HG02763 (cell line): Measurements from ENCODE around the gene MMP14.
"Not testable (repeated sequence)": the region's sequence is repeated elsewhere in the genome, so short reads cannot be mapped to it uniquely, and the experiment has no call there.

Experiments
- ATAC-seq: cut with Tn5 transposase; IDR thresholded peaks from one replicate; pipeline ENCODE4 v1.9.1; 2021; ENCODE audit warnings: mild to moderate bottlenecking, moderate library complexity; ENCODE audit not compliant: unreplicated experiment

The MMP14 gene

DNA sequence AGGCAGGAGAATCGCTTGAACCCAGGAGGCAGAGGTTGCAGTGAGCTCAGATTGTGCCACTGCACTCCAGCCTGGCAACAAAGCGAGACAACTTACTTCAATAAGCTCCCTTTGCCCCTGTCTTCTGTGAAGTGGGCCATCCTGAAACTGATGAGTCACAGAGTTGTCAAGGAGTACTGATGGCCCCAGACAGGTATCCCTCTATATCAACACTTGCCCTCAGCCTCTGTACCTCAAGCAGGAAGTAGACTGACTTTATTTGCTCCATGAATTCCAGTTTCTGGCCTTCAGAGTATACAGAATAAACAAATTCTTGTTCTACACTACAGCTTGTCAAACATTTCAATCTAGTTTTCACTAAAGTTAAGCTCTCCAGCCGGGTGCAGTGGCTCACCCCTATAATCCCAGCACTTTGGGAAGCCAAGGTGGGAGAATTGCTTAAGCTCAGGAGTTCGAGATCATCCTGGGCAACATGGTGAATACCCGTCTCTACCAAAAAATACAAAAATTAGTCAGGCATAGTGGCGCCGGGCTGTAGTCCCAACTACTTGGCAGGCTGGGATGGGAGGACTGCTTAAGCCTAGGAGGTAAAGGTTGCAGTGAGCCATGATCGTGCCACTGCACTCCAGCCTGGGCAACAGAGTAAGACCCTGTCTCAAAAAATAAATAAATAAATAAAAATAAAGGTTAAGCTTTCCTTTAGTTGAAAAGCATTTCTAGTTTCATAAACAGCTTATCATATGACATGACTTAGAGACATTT is 18.8 kb downstream of the MMP14 start:
- no peak for ATAC-seq

DNA sequence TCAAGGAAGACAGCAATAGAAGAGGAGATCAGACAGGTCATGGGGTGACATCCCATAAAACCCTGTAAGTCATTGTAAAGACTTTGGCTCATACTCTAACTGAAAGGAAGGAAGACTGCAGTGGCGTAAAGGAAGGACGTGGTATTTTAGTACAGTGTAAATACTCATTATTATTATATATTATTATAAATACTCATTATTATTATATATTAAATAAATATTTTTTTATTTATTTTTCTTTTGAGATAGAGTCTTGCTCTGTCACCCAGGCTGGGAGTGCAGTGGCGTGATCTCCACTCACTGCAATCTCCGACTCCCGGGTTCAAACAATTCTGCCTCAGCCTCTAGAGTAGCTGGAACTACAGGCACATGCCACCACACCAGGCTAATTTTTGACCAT is 20.0 kb downstream of the MMP14 start:
- no peak for ATAC-seq

DNA sequence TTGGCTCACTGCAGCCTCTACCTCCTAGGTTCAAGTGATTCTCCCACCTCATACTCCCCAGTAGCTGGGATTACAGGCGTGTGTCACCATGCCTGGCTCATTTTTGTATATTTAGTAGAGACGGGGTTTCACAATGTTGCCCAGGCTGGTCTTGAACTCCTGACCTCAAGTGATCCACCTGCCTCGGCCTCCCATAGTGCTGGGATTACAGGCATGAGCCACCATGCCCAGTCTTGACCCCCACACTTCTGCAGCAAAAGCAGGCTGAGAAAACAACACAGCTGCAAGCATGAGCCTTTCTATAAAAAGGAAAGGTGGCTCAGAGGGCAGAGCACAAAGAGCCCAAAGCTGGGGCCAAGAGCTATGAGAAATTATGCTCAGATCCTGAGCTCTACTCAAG is 24.0 kb downstream of the MMP14 start:
- not testable (repeated sequence) for ATAC-seq

DNA sequence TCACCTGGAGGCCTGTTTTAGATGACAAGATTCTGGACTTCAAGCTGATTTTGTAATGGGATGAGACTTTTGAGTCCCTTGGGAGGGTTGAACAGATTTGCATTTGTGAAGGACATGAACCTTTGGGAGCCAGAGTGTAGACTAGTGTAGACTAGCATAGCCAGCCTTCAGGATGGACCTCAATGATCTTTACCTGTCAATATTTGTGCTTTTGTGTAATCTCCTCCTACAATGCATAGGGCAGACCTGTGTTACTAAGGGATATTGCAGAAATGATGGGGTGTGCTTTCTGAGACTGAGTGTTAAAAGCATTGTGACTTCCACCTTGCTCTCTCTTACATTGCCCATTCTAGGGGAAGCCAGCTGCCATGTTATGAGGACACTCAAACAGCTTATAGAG is 25.3 kb downstream of the MMP14 start:
- no peak for ATAC-seq

DNA sequence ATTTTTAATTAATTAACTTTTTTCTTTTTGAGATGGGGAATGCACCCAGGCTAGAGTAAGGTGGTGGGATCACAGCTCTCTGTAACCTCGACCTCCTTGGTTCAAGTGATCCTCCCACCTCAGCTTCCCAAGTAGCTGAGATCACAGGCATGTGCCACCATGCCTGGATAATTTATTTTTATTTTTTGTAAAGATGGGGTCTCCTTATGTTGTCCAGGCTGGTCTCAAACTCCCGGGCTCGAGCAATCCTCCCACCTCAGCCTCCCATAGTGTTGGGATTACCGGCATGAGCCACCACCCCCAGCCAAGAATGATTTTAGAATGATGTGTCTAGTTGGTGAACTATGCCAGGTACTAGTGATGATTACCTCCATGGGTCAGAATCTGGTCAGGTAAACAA is 28.6 kb downstream of the MMP14 start:
- no peak for ATAC-seq

DNA sequence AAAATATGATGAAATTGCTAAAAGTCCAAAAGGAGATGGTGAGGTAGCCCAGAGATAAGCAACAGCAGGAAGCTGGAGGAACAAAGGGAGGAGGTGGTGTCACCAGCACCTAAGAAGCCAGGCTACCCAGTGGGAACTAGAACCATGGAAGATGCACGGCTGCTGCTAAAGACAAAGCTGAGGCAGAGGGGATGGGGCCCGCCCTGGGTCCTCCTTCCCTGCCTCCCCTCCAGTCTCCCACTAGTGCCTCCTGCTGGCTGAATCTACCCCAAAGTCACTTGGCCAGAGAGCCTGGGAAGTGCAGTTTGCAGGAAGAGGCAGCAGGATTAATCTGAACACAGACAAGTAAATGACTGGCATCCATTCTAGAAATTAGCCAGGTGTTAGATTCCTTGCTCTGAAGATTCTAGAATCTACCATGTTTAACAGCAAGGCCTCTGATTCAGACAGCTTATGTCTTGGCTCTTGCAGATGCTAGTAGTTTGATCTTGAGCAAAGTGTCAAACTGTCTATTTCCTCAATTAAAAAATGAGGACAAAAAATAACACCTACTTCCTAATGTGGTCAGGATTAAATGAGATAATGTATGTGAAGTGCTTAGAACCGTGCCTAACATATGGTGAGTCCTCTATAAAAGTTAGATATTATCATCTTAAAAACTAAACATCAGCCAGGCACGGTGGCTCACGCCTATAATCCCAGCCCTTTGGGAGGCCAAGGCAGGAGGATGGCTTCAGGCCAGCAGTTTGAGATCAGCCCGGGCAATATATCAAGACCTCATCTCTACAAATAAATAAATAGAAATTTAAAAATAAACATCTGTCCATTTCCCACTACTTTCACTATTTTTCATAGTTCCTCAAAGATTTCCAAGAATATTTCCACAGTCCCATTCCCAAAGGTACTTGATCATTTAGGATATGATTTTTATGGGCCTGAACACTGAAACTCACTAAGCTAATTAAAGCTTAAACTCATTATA is 29.3 kb downstream of the MMP14 start:
- no peak for ATAC-seq

DNA sequence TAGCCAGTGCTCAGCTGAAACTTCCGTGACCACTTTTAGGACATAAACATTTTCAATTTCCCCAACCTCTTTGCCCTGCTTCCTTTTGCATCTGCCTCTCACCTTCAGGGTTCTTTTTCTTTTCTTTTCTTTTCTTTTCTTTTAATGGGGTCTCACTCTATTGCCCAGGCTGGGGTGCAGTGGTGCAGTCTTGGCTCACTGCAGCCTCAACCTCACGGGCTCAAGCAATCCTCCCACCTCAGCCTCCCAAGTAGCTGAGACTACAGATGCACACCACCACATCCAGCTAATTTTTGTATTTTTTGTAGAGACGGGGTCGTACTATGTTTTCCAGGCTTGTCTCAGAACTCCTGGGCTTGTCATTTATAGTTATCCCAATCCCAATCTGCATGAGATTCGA is 30.5 kb downstream of the MMP14 start:
- ATAC-seq, result no peak

DNA sequence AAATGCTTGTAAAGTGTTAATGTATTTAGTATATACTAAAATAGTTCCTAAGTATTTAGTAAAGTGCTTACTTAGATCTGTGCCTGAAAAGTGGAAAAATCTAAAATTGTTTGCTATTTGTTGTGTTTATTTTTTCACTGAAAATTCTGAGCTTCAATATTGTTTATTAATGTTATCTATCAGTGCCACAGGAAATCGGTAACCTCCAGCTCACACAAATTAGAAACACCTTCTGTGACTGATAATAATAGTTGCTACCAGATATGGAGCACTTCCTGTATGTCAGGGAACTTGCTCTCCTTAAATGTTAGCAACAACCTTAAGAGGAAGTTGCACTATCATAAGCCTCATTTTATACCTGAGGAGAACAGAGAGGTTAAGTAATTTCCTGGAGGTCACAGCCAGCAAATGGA is 34.4 kb downstream of the MMP14 start:
- ATAC-seq, result peak; percentile 29

DNA sequence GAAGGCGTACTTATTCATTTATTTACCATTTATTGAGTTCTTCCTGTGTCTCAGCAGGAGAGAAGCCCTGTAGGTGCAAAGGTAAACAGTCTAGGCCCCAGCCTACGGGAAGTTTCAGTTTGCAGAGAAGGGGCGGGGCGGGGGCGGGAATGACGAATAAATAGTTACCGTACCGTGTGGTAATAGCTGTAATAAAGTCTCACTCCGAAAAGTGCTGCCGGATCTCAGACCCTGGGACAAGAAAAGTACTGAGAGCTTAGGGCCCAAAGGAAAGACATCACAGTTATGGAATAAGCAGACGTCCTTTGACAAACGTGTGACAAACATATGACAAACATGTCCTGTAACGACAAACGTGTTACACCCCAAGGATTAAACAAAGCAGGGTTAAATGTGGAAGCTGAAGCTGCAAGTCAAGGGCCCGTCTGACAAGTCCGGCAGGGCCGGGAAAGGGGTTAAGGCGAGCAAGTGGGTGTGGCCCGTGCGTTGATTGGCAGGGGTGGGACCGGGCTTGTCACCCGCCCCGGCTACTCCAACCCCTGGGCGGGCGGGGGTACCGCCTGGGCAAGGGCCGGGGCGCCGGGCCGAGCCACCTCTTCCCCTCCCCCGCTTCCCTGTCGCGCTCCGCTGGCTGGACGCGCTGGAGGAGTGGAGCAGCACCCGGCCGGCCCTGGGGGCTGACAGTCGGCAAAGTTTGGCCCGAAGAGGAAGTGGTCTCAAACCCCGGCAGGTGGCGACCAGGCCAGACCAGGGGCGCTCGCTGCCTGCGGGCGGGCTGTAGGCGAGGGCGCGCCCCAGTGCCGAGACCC is 35.0 kb downstream of the MMP14 start, which contains the start of gene LRP10:
Gene LRP10, plus strand, starts transcription at position 517 of the 809 bp plus-strand sequence. CDS start 564 bp downstream, outside the sequence.
- ATAC-seq, result peak; percentile 81

DNA sequence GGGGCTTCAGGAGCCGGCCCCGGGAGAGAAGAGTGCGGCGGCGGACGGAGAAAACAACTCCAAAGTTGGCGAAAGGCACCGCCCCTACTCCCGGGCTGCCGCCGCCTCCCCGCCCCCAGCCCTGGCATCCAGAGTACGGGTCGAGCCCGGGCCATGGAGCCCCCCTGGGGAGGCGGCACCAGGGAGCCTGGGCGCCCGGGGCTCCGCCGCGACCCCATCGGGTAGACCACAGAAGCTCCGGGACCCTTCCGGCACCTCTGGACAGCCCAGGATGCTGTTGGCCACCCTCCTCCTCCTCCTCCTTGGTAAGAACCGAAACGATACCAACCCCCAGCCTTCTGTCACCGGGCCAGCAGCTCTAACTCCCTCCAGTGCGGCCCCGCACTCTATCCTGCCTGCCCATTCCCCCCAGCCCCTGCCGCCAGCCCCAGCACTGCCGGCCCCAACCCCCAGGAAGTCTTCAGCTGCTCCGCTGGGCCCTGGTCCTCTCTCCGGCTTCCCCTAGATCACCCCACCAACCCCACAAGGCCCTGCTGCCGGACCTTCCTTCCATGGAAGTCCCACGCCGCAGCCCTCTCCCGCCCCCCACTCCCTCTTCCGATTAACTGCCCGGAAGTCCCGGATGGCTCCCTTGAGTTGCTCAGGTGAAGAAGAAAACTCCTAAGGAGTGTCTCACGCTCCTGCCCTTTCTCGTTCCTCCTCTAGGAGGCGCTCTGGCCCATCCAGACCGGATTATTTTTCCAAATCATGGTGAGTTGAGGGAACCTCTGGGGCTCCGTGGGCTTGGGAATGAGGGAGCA is 35.8 kb downstream of the MMP14 start:
- ATAC-seq, result peak; percentile 25

DNA sequence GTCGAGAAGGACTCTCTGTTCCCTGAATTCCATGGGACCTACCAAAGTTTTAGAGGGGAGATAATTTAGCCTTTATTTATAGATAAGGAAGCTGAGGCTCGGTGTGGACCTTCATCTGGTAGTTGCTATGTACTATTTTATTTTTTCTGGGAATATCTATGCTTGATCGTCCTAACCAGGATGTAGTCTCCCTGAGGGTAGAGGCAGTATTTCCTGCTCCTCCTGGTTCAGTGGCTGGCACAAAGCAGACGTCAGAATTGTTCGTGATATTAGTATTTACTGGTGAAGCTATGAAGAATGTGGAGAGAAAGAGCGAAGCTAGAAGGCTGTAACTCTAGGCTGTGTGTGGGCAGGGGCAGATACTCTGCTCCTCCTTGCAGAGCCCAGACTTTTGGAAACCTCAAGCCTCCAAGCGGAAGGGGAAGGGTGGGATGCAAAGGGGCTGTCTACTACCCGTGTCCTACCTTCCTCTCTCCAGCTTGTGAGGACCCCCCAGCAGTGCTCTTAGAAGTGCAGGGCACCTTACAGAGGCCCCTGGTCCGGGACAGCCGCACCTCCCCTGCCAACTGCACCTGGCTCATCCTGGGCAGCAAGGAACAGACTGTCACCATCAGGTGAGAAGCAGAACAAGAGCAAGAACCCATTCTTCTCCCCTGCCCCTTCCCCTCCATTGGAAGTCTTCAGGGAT is 36.6 kb downstream of the MMP14 start:
- ATAC-seq, result no peak

DNA sequence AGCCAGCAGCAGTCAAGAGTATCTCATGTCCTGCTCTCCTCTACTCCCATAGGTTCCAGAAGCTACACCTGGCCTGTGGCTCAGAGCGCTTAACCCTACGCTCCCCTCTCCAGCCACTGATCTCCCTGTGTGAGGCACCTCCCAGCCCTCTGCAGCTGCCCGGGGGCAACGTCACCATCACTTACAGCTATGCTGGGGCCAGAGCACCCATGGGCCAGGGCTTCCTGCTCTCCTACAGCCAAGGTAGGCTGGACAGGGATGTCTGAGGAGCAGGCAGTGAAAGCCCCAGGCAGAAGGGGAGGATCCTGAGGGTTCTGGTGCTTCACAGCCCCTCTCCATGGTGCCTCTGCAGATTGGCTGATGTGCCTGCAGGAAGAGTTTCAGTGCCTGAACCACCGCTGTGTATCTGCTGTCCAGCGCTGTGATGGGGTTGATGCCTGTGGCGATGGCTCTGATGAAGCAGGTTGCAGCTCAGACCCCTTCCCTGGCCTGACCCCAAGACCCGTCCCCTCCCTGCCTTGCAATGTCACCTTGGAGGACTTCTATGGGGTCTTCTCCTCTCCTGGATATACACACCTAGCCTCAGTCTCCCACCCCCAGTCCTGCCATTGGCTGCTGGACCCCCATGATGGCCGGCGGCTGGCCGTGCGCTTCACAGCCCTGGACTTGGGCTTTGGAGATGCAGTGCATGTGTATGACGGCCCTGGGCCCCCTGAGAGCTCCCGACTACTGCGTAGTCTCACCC is 38.8 kb downstream of the MMP14 start:
- ATAC-seq, result no peak

DNA sequence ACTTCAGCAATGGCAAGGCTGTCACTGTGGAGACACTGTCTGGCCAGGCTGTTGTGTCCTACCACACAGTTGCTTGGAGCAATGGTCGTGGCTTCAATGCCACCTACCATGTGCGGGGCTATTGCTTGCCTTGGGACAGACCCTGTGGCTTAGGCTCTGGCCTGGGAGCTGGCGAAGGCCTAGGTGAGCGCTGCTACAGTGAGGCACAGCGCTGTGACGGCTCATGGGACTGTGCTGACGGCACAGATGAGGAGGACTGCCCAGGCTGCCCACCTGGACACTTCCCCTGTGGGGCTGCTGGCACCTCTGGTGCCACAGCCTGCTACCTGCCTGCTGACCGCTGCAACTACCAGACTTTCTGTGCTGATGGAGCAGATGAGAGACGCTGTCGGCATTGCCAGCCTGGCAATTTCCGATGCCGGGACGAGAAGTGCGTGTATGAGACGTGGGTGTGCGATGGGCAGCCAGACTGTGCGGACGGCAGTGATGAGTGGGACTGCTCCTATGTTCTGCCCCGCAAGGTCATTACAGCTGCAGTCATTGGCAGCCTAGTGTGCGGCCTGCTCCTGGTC is 39.4 kb downstream of the MMP14 start:
- no peak for ATAC-seq

DNA sequence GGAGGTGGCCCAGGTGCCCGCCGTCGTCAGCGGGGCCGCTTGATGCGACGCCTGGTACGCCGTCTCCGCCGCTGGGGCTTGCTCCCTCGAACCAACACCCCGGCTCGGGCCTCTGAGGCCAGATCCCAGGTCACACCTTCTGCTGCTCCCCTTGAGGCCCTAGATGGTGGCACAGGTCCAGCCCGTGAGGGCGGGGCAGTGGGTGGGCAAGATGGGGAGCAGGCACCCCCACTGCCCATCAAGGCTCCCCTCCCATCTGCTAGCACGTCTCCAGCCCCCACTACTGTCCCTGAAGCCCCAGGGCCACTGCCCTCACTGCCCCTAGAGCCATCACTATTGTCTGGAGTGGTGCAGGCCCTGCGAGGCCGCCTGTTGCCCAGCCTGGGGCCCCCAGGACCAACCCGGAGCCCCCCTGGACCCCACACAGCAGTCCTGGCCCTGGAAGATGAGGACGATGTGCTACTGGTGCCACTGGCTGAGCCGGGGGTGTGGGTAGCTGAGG is 40.7 kb downstream of the MMP14 start:
- no peak for ATAC-seq

DNA sequence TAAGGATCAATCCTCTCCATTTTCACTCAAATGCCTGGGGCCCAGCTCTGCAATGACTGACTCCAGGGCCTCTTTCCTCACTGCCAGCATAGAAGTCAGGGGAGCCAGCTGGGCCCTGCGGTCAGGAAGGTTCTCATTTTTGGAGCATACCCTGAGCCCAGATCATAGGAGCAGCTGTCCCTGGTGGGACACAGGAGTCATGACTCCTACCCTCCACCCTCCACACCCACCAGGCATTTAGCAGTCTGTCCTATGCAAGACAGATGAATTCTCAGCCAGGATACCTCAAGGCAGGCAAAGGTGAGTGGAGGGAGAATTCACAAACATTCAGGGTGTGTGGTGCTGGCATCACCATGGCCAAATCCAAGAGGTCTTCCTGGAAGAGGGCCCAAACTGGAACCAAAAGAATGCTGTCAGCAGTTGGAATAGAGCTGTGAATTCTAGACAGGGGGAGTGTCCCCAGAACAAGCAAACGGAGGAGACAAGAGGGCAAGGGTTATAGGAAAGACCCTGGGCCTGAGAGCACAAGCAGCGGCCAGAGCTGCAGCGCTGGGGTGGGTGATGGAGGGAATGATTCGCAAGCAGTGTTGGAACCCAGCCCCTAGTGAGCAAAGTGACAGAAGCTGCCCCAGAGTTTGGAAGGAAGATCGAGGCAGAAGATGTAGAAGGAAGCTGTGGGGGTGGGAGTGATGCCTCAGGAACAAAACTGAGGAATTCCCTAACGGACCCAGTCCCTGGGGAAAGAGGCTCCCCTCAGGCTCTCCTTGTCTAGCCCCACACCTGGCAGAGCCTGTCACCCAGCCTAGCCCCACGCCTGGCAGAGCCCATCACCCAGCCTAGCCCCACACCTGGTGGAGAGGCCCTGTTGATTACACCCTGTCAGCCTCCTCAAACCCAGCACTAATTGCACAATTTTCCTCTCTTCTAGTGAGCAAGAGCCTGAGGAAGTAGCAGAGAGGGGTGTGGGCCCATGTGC is 42.2 kb downstream of the MMP14 start:
- no peak for ATAC-seq

DNA sequence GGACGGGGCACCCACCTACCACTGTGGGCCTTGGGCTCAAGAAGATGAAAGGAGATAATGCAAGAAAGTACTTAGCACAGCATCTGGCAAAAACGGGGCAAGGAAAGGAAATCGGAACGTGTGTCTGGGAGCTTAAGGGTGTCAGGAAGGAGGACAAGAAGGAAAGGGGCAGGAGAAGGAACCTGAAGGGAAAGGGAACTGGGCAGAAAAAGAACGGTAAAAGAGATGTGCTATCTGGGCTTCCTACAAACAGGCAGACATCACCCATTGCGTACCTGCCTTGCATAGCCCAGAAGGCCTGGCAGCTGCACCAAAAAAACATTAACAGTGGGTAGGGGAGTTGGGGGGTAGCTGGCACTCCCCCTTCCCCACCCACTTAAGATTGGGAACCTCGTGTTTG is 45.7 kb downstream of the MMP14 start:
- no peak for ATAC-seq

DNA sequence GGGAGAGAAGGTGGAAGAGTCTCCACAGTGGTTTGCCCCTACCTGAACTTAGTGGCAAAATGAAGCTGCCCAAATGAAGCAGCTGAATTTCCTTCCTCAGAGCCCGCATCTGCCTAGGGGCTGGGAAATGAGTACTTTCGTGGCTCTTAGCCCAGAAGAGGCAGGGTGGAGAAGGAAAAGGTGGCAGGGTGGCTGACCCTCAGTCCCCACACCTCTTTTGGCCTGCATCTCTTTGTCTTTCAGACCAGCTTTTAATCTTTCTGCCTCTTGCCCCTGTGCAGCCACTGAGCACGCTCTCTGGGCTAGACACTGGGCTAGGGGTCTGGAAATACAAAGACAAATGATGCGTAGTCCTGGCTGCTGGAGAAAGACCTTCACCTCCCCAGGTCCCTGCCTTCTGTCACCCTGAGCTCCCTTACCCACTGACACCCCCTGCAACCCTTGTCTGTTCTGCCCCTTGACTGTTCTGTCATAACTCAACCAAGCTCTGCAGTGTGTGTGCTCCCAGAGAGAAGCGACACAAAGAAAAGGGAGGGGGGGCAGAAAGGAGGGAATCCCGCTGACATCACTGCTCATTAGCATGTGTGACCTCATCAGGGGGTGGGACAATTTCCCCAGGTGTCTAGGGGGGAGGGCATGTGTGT is 46.3 kb downstream of the MMP14 start:
- ATAC-seq, result no peak
